Effector memory CD4-positive, alpha-beta T cell (primary cell): ENCODE data around the gene TNFRSF13B.
"Not testable (repeated sequence)": the region's sequence is repeated elsewhere in the genome, so short reads cannot be mapped to it uniquely, and the experiment has no call there.

ENCODE experiments used
- DNase-seq, 3 donors: peaks; one replicate each; pipeline ENCODE4 v3.0.0-alpha.2; 2020
- H3K27ac ChIP-seq: 2 replicates; pipeline ENCODE4 v1.7.0; 2013; ENCODE audit warnings: mild to moderate bottlenecking, low read length, moderate library complexity; ENCODE audit not compliant: insufficient read depth, poor library complexity, severe bottlenecking
- H3K27me3 ChIP-seq: replicated peaks from 2 replicates; pipeline ENCODE4 v1.7.0; 2013; ENCODE audit warnings: mild to moderate bottlenecking, low read length; ENCODE audit not compliant: insufficient read depth, control insufficient read depth, poor library complexity, severe bottlenecking
- H3K36me3 ChIP-seq: 2 replicates; pipeline ENCODE4 v1.7.0; 2013; ENCODE audit warnings: mild to moderate bottlenecking, low read length, moderate library complexity; ENCODE audit not compliant: control insufficient read depth, insufficient read depth
- H3K4me1 ChIP-seq: 2 replicates; pipeline ENCODE4 v1.7.0; 2013; ENCODE audit warnings: low read length, mild to moderate bottlenecking; ENCODE audit not compliant: control insufficient read depth, insufficient read depth, poor library complexity, severe bottlenecking
- H3K4me3 ChIP-seq: 2 replicates; pipeline ENCODE4 v1.7.0; 2013; ENCODE audit warnings: low read length, low read depth, mild to moderate bottlenecking; ENCODE audit not compliant: insufficient read depth, poor library complexity, severe bottlenecking
- H3K9me3 ChIP-seq: 2 replicates; pipeline ENCODE4 v1.7.0; 2013; ENCODE audit warnings: mild to moderate bottlenecking, low read length, moderate library complexity; ENCODE audit not compliant: control insufficient read depth

TNFRSF13B gene

GRCh38 chr17:16981928-16982327 lies 10.0 kb upstream of the TNFRSF13B start:
- no peaks in the 10 kb centered on the region for H3K36me3 ChIP-seq
- H3K27ac ChIP-seq = no peak overlapping the region
- H3K4me3 ChIP-seq = no peak overlapping the region
- no peaks in the 10 kb centered on the region for H3K27me3 ChIP-seq
- no peak for DNase-seq
- H3K9me3 ChIP-seq = no peaks in the 10 kb centered on the region
- no peaks in the 10 kb centered on the region for H3K4me1 ChIP-seq

DNA sequence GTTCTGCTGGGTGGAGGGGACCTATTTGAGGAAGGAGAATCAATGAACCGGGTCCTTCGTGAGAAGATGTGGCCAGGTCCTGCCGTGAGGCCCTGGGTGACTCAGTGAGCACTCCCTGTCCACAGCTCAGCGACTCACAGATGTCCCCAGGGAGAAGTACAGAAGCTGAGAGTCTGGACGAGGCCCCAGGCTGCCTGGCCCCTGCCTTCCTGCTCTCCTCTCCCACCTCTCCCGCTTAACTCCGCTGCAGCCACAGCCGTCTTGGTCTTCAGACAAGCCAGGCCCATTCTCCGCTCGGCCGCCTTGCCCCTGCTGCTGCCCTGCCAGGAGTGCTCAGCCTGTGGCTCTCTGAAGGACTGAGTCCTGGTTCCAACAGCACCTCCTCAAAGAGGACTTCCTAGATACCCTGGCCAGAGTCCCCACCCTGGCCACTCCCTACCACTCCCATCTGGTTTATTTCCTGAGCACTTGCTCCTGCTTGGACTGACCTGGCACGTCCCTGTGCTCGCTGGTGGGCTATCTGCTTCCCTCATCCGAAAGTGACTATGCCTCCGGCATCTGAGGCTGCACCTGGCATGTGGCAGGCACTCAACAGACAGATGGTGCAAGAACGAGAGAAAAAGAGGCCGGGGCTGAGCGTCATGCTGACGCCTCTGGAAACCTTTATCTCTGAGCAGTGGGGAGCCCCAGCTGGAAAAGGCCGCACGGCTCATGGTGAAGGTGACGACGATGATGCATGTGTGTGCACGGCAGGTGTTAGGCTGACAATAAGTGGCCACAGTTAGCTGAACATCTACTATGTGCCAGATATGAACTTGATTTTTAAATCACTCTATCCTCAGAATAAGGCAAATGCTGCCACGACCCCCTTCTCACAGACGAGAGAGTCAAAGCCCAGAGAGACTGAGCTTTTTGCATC lies 9.2 kb upstream of the TNFRSF13B start:
- H3K4me1 ChIP-seq = no peaks in the 10 kb centered on the region
- no peak overlapping the region for H3K4me3 ChIP-seq
- no peaks in the 10 kb centered on the region for H3K36me3 ChIP-seq
- no peaks in the 10 kb centered on the region for H3K9me3 ChIP-seq
- no peak for DNase-seq
- H3K27ac ChIP-seq = no peak overlapping the region
- no peaks in the 10 kb centered on the region for H3K27me3 ChIP-seq

DNA sequence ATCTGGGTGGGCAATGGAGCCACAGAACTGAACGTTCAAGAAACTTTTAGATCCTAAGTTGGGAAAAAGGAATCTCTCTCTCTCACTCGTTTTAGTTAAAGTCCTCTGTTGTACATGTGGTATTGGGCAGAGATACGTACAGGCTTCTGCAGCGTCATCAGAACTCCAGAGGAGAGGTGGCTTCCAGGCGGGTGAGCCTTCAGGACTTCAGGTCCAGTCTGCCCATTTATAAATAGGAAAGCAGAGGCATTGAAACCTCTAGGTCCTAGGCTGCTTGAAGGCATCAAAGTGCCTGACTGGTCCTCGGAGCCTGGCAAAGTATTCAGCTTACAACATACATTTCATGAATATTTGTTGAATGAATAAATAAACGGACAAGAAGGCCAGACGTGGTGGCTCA lies 8.1 kb upstream of the TNFRSF13B start:
- Histone ChIP-seq H3K27me3 (no peaks in the 10 kb centered on the region), H3K9me3 (no peaks in the 10 kb centered on the region), H3K4me3 (no peak overlapping the region), H3K36me3 (no peaks in the 10 kb centered on the region), H3K4me1 (no peaks in the 10 kb centered on the region), H3K27ac (no peak overlapping the region)
- no peak for DNase-seq

DNA sequence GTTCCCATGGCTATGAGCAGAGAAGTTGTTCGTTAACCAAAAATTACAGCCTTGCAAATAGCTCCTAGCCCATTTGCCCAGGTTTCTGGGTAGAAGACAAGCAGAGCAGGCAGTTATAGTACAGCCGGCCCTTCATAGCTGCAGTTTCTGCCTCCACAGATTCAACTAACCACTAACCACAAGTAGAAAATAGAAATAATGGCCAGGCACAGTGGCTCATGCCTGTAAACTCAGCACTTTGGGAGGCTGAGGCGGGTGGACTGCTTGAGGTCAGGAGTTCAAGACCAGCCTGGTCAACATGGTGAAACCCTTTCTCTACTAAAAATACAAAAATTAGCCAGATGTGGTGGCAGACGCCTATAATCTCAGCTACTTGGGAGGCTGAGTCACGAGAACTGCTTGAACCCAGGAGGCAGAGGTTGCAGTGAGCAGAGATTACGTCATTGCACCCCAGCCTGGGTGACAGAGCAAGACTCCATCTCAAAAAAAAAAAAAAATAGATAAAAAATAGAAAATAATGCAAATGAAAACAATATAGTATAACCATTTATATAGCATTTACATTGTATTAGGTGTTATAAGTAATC lies 7.4 kb upstream of the TNFRSF13B start:
- not testable (repeated sequence) for DNase-seq, H3K27me3 ChIP-seq, H3K9me3 ChIP-seq, H3K4me1 ChIP-seq, H3K36me3 ChIP-seq, H3K4me3 ChIP-seq, H3K27ac ChIP-seq

DNA sequence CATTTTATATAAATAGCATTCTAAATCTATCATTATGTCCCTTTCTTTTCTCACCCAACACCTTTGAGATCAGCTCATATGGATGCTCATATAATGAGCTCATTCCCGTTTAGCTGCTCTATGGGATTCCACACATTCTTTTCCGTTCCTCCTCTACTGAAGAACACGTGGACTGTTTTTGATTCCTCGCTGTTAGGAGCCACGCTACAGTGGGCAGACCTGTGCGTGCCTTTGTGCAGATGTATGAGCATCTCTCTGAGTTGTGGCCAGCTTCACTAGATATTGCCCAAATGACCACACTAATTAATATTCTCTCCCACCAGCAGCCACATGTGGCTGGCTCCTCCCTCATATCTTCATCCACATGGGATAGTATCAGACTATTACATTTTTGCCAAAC lies 6.0 kb upstream of the TNFRSF13B start:
- Histone ChIP-seq H3K36me3 (no peaks in the 10 kb centered on the region), H3K27me3 (no peaks in the 10 kb centered on the region), H3K4me3 (no peak overlapping the region), H3K4me1 (no peaks in the 10 kb centered on the region), H3K9me3 (no peaks in the 10 kb centered on the region), H3K27ac (no peak overlapping the region)
- DNase-seq = no peak

DNA sequence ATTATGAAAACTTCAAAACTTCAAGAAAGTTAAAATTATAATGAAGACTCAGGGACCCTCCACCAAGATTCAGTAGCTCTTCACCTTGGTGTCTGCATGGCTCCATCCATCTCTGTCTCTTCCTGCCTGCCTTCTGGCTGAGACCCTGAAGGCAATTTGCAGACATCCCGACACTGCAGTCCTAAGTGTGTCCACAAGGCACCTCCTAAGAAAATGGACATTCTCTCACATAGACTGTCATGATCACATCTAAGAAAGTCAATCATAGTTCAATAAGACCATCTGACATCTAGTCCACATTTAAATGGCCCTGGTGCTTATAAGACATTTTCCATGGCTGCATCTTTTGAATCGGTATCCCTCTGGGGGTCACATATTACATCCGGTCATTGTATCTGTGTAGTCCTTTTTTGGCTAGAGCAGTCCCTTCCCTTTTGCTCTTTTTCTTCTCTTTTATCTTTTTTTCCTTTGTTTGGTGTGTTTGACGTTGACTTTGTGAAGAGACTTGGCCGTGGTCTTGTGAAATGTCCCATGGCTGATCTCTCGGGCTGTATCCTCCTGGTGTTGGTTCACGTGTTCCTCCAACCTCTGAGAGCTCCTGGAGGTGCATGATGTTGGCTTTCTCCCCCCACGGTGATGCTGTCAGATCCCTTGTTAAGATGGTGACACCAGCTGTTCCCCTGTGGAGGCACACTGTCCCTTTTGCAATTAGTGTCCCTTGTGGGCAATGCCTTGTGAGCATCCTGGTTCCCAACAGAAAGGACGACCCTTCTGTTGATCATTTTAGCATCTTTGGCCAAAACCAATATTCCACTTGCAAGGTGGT lies 5.0 kb upstream of the TNFRSF13B start:
- Histone ChIP-seq H3K4me1 (no peaks in the 10 kb centered on the region), H3K9me3 (no peaks in the 10 kb centered on the region), H3K36me3 (no peaks in the 10 kb centered on the region), H3K27ac (no peak overlapping the region), H3K4me3 (no peak overlapping the region), H3K27me3 (no peaks in the 10 kb centered on the region)
- DNase-seq = no peak

DNA sequence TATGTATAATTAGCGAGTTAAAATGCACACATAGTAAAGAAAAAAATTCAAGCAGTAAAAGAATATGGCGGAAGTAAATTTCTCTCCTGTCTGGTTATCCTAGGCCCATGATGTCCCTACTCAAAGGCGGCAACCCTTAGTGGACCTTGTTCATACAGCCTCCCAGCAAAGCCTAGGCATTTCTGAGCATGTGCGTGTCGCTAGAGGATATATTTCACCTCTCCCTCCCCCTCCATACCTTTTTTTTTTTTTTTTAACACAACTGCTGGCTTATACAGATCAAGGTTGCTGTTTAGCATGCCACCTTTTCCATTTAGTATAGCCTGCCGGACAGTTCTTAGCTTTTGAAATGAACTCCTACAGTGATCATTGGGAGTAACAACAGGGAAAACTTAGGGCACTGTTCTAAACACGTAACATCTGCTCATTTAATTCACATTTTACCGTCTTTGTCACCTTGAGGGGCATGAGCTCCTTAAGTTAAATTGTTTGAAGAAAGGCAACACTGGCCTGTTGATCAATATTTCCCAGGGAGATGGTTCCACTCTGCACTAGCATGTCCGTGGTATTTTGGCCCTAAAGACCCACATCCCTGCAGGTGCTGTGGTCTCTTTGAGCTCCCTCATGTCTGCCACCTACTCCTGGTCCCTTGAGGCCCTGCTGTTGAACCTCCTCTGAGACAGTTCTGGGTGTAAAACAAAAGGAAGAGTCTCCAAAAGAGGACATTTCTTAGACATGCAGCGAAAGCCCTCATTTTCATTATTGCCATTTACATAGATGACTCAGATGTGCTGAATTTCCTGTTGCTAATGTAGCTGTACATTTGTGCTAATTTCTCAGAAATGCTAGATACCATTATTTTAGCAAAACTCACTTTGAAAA lies 4.1 kb upstream of the TNFRSF13B start:
- Histone ChIP-seq H3K27ac (no peak overlapping the region), H3K4me1 (no peaks in the 10 kb centered on the region), H3K9me3 (no peaks in the 10 kb centered on the region), H3K4me3 (no peak overlapping the region), H3K27me3 (no peaks in the 10 kb centered on the region), H3K36me3 (no peaks in the 10 kb centered on the region)
- no peak for DNase-seq

DNA sequence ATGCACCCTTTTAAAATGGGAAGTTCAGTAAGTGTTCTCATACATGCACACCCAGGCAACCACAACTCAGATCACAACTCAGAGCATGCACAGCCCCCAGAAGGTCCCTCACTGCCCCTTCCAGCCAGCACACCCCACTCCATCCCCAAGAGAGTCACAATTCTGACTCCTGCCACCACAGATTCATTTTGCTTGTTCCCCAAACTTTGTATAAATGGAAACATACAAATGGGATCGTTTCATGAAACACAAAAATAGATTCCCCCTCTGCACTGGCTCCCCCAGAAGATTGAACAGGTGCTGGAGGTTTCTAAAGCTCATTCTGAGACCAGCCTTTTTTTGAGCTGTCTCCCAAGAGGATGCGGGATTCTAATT lies 3.3 kb upstream of the TNFRSF13B start:
- DNase-seq = no peak
- Histone ChIP-seq H3K27ac (no peak overlapping the region), H3K4me1 (no peaks in the 10 kb centered on the region)

GRCh38 chr17:16974569-16975276 lies 2.8 kb upstream of the TNFRSF13B start:
- no peaks in the 10 kb centered on the region for H3K27me3 ChIP-seq
- DNase-seq = no peak
- no peak overlapping the region for H3K27ac ChIP-seq
- no peaks in the 10 kb centered on the region for H3K9me3 ChIP-seq
- H3K4me1 ChIP-seq = no peaks in the 10 kb centered on the region
- H3K4me3 ChIP-seq = no peak overlapping the region
- no peaks in the 10 kb centered on the region for H3K36me3 ChIP-seq

More for the DNA sequence above, 3.3 kb upstream of the TNFRSF13B start:
- Histone ChIP-seq H3K36me3 (no peaks in the 10 kb centered on the region), H3K4me3 (no peak overlapping the region), H3K27me3 (no peaks in the 10 kb centered on the region), H3K9me3 (no peaks in the 10 kb centered on the region)
